Endothelial cell of umbilical vein (primary cell): Measurements from ENCODE around the gene MR1. TPM values are rescaled to one million over a fixed set of nuclear protein-coding genes. Genes with fewer than 3 reads are reported as not detected.
A peak's percentile ranks its signal among the peaks of the same experiment; 100 is the strongest.

Experiments used
- BruUV-seq: library from RNA; stranded (reverse); fragments of 400-500 nt; replicated peaks from 2 replicates; lab custom pipeline; 2021; lab: Mats Ljungman, UMichigan
- CTCF ChIA-PET: fragments of 300-600, 350-600 bp; sonication (Branson Sonifier 250); formaldehyde crosslinking; loops from one replicate; lab custom pipeline; 2021; ENCODE audit warnings: antibody characterized with exemption, inconsistent platforms; lab: Charles Lee
- POLR2A ChIA-PET: fragments of 300-600, 350-600 bp; sonication (Branson Sonifier 250); formaldehyde crosslinking; loops from one replicate; lab custom pipeline; 2021; ENCODE audit warnings: antibody characterized with exemption, inconsistent platforms; lab: Charles Lee
- DNase-seq: peaks from one replicate; pipeline ENCODE4 v3.0.0-alpha.2; 2011; ENCODE audit warnings: low read depth, low spot score
- FAIRE-seq: peaks from 2 replicates; lab custom pipeline; 2011; peaks lifted over from hg19 to GRCh38; lab: Jason Lieb, UNC
- H2AFZ ChIP-seq: 2 replicates; pipeline ENCODE4 v1.6.0; 2012; ENCODE audit warnings: low read depth, low read length, control low read depth, inconsistent platforms
- H3K27ac ChIP-seq: 2 replicates; pipeline ENCODE4 v1.5.1; 2011; ENCODE audit warnings: low read depth, mild to moderate bottlenecking, control low read depth, low read length, moderate library complexity; ENCODE audit not compliant: insufficient read depth
- H3K27me3 ChIP-seq, 2 experiments: 2 replicates each; pipeline versions ENCODE4 v1.6.0 to v1.6.1; 2011; ENCODE audit warnings: low read length in 2 of 2, mixed read lengths in 1 of 2; ENCODE audit not compliant: control insufficient read depth in 2 of 2, insufficient read depth in 2 of 2
- H3K36me3 ChIP-seq, 2 experiments: 2 replicates in 1 of 2; 3 replicates in 1 of 2; pipeline ENCODE4 v1.5.1; 2011; ENCODE audit warnings: low read length in 2 of 2, mild to moderate bottlenecking in 1 of 2, moderate library complexity in 1 of 2; ENCODE audit not compliant: control insufficient read depth in 2 of 2, insufficient read depth in 2 of 2; ENCODE audit errors: extremely low read depth in 1 of 2
- H3K4me1 ChIP-seq: 3 replicates; pipeline ENCODE4 v1.5.1; 2011; ENCODE audit warnings: mild to moderate bottlenecking, low read length; ENCODE audit not compliant: control insufficient read depth, insufficient read depth; ENCODE audit errors: extremely low read depth
- H3K4me2 ChIP-seq: 2 replicates; pipeline ENCODE4 v1.6.1; 2011; ENCODE audit warnings: low read length, control low read depth, mixed read lengths; ENCODE audit not compliant: insufficient read depth
- H3K4me3 ChIP-seq, 3 experiments: fragments of 200-600 bp in 1 of 3; sonication (generic), shearing (Covaris generic) in 1 of 3; replicated peaks in 1 of 3; 2 replicates each; pipeline ENCODE4 v1.5.1; 2011 to 2016; ENCODE audit warnings: control low read depth in 3 of 3, low read length in 3 of 3, mild to moderate bottlenecking in 2 of 3, inconsistent platforms in 1 of 3, low read depth in 1 of 3, moderate library complexity in 1 of 3; ENCODE audit not compliant: insufficient read depth in 1 of 3
- H3K79me2 ChIP-seq: 2 replicates; pipeline ENCODE4 v1.6.0; 2012; ENCODE audit warnings: low read length, inconsistent platforms; ENCODE audit not compliant: control insufficient read depth, insufficient read depth
- H3K9ac ChIP-seq: replicated peaks from 2 replicates; pipeline ENCODE3; 2011; ENCODE audit warnings: low read length, control low read depth; ENCODE audit not compliant: insufficient read depth; ENCODE audit errors: extremely low read depth
- H3K9me1 ChIP-seq: replicated peaks from 3 replicates; pipeline ENCODE4 v1.6.0; 2011; ENCODE audit warnings: mild to moderate bottlenecking, low read length; ENCODE audit not compliant: control insufficient read depth, insufficient read depth; ENCODE audit errors: extremely low read depth
- H3K9me3 ChIP-seq: replicated peaks from 2 replicates; pipeline ENCODE4 v1.5.1; 2012; ENCODE audit warnings: low read length, inconsistent platforms; ENCODE audit not compliant: control insufficient read depth, insufficient read depth
- H4K20me1 ChIP-seq: replicated peaks from 2 replicates; pipeline ENCODE3; 2011; ENCODE audit warnings: mild to moderate bottlenecking, low read length; ENCODE audit not compliant: control insufficient read depth, insufficient read depth; ENCODE audit errors: extremely low read depth
- EZH2 ChIP-seq: IDR thresholded peaks from 2 replicates; pipeline ENCODE4 v1.6.1; 2012; ENCODE audit warnings: borderline replicate concordance, low read depth, mild to moderate bottlenecking, moderate library complexity, low read length, inconsistent platforms; ENCODE audit not compliant: severe bottlenecking
- FOS ChIP-seq: IDR thresholded peaks from 2 replicates; pipeline ENCODE4 v1.6.1; 2011; ENCODE audit warnings: mild to moderate bottlenecking, low read length, moderate library complexity, borderline replicate concordance; ENCODE audit not compliant: insufficient read depth
- GATA2 ChIP-seq: IDR thresholded peaks from 2 replicates; pipeline ENCODE4 v1.7.0; 2011; ENCODE audit warnings: low read depth, mild to moderate bottlenecking, moderate library complexity, mixed read lengths, low read length; ENCODE audit not compliant: insufficient read length, insufficient read depth
- JUN ChIP-seq: IDR thresholded peaks from 2 replicates; pipeline ENCODE4 v1.6.1; 2011; ENCODE audit warnings: borderline replicate concordance, low read depth; ENCODE audit not compliant: insufficient read length, insufficient read depth
- MYC ChIP-seq: IDR thresholded peaks from one replicate; pipeline ENCODE4 v1.6.1; 2011; ENCODE audit warnings: mild to moderate bottlenecking, low read depth, low read length
- POLR2A ChIP-seq: IDR thresholded peaks from 2 replicates; pipeline ENCODE4 v1.6.1; 2012; ENCODE audit warnings: low read depth, mild to moderate bottlenecking, control low read depth, low read length
- POLR2AphosphoS5 ChIP-seq: IDR thresholded peaks from 2 replicates; pipeline ENCODE4 v1.6.1; 2012; ENCODE audit warnings: low read depth, mild to moderate bottlenecking, control low read depth, low read length, moderate library complexity; ENCODE audit not compliant: insufficient read depth
- dilution Hi-C: fragments of 300-500 bp; cut with MboI; formaldehyde crosslinking; loops from one replicate; pipeline ENCODE4 v1.15.0; 2019; ENCODE audit warnings: low sequenced_read_pairs; ENCODE audit not compliant: extremely low pct_ligation_motif_present
- intact Hi-C: fragments of 100-400 bp; cut with micrococcal nuclease; formaldehyde crosslinking; loops from one replicate; pipeline ENCODE4 v1.10.0; 2022
- polyA plus RNA-seq, 4 experiments: library from polyadenylated mRNA; depleted of rRNA in 3 of 4; stranded (reverse) in 3 of 4; unstranded in 1 of 4; fragments of >200 nt; gene quantifications; 2 replicates each; pipeline versions ENCODE4 v1.2.1 to v1.2.3, GENCODE V29; 2011 to 2012; ENCODE audit warnings: missing spikeins in 1 of 4
- total RNA-seq: library from RNA; stranded (reverse); gene quantifications from 2 replicates; pipeline ENCODE4 v1.2.3, GENCODE V29; 2021
- TF ChIP-seq, protein P1 (sequence below), 2 donors: IDR thresholded peaks; 1 replicate in 1 of 2; 2 replicates in 1 of 2; pipeline ENCODE4 v1.5.1; 2011; ENCODE audit warnings: low read length in 2 of 2, mild to moderate bottlenecking in 2 of 2, moderate library complexity in 2 of 2, control low read depth in 1 of 2, inconsistent platforms in 1 of 2, low read depth in 1 of 2; ENCODE audit not compliant: insufficient read depth in 1 of 2; ENCODE audit errors: extremely low read depth in 1 of 2
- TF ChIP-seq, protein P2 (sequence below): IDR thresholded peaks from 2 replicates; pipeline ENCODE4 v1.6.1; 2011; ENCODE audit not compliant: insufficient read depth, insufficient read length

The MR1 gene
- total and polyA plus RNA-seq, 2 donors (not counting 3 experiments of a cell fraction or from before 2014, with no cell fraction given) = 1.3 to 2.5 TPM

DNA sequence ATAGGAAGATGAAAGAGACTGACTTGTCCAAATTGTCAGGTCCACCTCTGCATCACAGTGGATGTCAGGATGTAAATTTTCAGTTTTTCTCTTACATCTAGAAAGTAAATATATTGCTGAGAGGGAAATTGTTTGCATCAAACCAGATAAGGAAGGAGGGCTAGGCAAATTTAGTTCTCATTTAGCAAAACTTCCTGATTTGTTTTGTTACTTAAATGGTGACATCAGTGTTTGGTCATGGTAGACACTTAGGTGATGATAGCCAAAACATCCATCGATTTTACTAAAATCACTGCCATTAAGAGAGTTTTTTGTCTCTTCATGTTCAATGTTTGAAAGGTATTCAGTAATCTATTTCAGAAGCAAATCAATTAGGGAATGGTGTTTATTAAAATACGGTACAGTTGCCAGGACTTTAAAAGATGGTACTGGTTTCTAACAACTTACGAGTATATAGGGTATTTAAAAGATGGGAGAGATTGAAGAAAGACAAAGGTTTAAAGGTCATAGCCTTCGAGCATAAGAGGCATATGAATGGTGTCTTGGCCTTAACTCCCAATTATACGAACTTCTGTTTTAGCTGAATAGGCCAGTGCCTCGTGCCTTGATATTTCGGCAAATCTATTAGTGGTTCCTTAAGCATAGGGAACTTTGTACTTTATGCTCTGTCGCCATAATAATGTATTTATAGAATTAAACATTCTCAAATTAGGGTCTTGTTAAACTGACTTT, 57.7 kb downstream of the MR1 start:
- DNase-seq = no peak
- H3K4me3 ChIP-seq = peak overlapping the region; percentile 47 to 97 (median 51)
- no peak overlapping the region for H2AFZ ChIP-seq
- intact Hi-C loops = loop anchor here (2.0 kb wide), 1 partner anchor 1299 kb away; the partner anchor contains the start of gene GLUL
- peak overlapping the region; percentile 95 for H3K4me2 ChIP-seq
- peaks cover 44% of the 10 kb centered on the region for H3K79me2 ChIP-seq
- BruUV-seq = no TSS peak
- H4K20me1 ChIP-seq = peaks cover 3% of the 10 kb centered on the region
- dilution Hi-C loops = no loop called here
- peak overlapping the region; percentile 60 for H3K9ac ChIP-seq
- H3K9me1 ChIP-seq = no peaks in the 10 kb centered on the region
- no peaks in the 10 kb centered on the region for H3K9me3 ChIP-seq
- FAIRE-seq = no peak
- CTCF ChIA-PET = interaction anchor here (0.7 to 10.6 kb wide), 12 partner anchors 9 to 210 kb away, joined by 3 to 319 read pairs (median 7); no protein-coding TSS in a partner anchor
- TF ChIP-seq GATA2 (no peak), POLR2AphosphoS5 (no peak), JUN (no peak), FOS (no peak), EZH2 (no peak), POLR2A (no peak), MYC (no peak)
- TF ChIP-seq, protein P1, sequence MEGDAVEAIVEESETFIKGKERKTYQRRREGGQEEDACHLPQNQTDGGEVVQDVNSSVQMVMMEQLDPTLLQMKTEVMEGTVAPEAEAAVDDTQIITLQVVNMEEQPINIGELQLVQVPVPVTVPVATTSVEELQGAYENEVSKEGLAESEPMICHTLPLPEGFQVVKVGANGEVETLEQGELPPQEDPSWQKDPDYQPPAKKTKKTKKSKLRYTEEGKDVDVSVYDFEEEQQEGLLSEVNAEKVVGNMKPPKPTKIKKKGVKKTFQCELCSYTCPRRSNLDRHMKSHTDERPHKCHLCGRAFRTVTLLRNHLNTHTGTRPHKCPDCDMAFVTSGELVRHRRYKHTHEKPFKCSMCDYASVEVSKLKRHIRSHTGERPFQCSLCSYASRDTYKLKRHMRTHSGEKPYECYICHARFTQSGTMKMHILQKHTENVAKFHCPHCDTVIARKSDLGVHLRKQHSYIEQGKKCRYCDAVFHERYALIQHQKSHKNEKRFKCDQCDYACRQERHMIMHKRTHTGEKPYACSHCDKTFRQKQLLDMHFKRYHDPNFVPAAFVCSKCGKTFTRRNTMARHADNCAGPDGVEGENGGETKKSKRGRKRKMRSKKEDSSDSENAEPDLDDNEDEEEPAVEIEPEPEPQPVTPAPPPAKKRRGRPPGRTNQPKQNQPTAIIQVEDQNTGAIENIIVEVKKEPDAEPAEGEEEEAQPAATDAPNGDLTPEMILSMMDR (IDR thresholded peaks at IDR 0.05; ENCODE audit: extremely low read depth in 1 of 2, insufficient read depth in 1 of 2, low read depth in 1 of 2, low read length in 2 of 2) = no peak
- TF ChIP-seq, protein P2, sequence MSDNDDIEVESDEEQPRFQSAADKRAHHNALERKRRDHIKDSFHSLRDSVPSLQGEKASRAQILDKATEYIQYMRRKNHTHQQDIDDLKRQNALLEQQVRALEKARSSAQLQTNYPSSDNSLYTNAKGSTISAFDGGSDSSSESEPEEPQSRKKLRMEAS = no peak
- POLR2A ChIA-PET = interaction anchor here (0.7 to 5.0 kb wide), 10 partner anchors 14 to 205 kb away, joined by 3 to 114 read pairs (median 6); partner anchors contain the start of gene STX6
- peaks cover 21% of the 10 kb centered on the region for H3K4me1 ChIP-seq
- H3K36me3 ChIP-seq = peaks cover 0 to 7% of the 10 kb centered on the region in 2 experiments
- H3K27ac ChIP-seq = no peak overlapping the region
- H3K27me3 ChIP-seq = no peaks in the 10 kb centered on the region
